Panc1 (cell line): ENCODE data around the gene EPS8L1.

Experiments
- POLR2AphosphoS5 ChIP-seq: IDR thresholded peaks from 2 replicates; pipeline ENCODE4 v1.6.1; 2012; ENCODE audit warnings: mild to moderate bottlenecking, low read depth, low read length, moderate library complexity
- SIN3A ChIP-seq: IDR thresholded peaks from 2 replicates; pipeline ENCODE4 v1.6.1; 2012; ENCODE audit warnings: low read depth, mild to moderate bottlenecking, low read length, moderate library complexity, borderline replicate concordance; ENCODE audit not compliant: insufficient read depth
- TF ChIP-seq, protein P1 (sequence below): fragments of 450-650 bp; IDR thresholded peaks from 2 replicates; pipeline ENCODE4 v1.5.1; 2017; ENCODE audit warnings: mild to moderate bottlenecking
- TF ChIP-seq, protein P2 (sequence below), 2 experiments: IDR thresholded peaks; 2 replicates each; pipeline ENCODE4 v1.6.1; 2011 to 2012; ENCODE audit warnings: low read depth in 2 of 2, control low read depth in 1 of 2, low read length in 1 of 2, mild to moderate bottlenecking in 1 of 2, moderate library complexity in 1 of 2; ENCODE audit not compliant: insufficient read depth in 1 of 2

DNA sequence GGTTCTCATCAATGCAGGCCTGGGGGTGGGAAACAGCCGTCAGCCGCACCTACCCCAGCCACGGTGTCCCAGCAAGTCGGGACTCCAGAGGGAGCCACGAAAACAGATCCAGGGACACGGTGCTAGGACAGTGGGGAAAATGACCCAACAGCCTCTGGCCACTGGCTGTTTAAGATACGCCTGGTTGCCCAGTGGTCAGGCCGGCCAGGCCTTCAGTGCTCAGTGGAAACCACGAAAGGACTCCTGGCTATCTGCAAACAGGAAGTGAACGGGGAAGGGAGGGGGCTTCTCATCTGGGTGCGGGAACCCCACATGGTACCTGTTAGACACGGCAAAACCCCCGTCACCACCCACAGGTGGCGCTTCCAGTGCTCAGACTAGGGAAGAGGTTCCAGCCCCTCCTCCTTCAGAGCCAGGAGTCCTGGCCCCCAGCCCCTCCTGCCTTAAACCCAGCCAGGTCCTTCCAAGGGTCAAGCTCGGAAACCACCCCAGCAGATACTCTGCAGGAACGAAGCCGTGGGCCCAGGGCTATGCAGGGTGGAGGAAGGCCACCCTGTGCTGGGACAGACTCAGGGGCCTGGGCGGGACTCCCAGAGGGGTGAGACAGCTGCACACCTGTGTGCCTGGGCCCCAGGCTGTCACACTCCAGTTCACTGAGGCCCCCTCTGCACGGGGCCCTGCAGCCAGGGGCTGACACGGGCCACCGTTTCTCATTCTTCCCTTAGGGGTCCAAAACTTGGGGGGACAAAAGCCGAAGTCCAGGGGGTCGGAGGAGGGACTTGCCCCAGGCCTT lies 37.3 kb downstream of the EPS8L1 start:
- TF ChIP-seq, protein P1, sequence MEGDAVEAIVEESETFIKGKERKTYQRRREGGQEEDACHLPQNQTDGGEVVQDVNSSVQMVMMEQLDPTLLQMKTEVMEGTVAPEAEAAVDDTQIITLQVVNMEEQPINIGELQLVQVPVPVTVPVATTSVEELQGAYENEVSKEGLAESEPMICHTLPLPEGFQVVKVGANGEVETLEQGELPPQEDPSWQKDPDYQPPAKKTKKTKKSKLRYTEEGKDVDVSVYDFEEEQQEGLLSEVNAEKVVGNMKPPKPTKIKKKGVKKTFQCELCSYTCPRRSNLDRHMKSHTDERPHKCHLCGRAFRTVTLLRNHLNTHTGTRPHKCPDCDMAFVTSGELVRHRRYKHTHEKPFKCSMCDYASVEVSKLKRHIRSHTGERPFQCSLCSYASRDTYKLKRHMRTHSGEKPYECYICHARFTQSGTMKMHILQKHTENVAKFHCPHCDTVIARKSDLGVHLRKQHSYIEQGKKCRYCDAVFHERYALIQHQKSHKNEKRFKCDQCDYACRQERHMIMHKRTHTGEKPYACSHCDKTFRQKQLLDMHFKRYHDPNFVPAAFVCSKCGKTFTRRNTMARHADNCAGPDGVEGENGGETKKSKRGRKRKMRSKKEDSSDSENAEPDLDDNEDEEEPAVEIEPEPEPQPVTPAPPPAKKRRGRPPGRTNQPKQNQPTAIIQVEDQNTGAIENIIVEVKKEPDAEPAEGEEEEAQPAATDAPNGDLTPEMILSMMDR = no peak
- TF ChIP-seq POLR2AphosphoS5 (no peak), SIN3A (no peak)
- TF ChIP-seq, protein P2, sequence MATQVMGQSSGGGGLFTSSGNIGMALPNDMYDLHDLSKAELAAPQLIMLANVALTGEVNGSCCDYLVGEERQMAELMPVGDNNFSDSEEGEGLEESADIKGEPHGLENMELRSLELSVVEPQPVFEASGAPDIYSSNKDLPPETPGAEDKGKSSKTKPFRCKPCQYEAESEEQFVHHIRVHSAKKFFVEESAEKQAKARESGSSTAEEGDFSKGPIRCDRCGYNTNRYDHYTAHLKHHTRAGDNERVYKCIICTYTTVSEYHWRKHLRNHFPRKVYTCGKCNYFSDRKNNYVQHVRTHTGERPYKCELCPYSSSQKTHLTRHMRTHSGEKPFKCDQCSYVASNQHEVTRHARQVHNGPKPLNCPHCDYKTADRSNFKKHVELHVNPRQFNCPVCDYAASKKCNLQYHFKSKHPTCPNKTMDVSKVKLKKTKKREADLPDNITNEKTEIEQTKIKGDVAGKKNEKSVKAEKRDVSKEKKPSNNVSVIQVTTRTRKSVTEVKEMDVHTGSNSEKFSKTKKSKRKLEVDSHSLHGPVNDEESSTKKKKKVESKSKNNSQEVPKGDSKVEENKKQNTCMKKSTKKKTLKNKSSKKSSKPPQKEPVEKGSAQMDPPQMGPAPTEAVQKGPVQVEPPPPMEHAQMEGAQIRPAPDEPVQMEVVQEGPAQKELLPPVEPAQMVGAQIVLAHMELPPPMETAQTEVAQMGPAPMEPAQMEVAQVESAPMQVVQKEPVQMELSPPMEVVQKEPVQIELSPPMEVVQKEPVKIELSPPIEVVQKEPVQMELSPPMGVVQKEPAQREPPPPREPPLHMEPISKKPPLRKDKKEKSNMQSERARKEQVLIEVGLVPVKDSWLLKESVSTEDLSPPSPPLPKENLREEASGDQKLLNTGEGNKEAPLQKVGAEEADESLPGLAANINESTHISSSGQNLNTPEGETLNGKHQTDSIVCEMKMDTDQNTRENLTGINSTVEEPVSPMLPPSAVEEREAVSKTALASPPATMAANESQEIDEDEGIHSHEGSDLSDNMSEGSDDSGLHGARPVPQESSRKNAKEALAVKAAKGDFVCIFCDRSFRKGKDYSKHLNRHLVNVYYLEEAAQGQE (IDR thresholded peaks at IDR 0.05; ENCODE audit: insufficient read depth in 1 of 2, low read depth in 2 of 2, low read length in 1 of 2) = no peak
